GM19455 (cell line): ENCODE results near the gene RNF187.

ENCODE experiments used
- ATAC-seq: cut with Tn5 transposase; IDR thresholded peaks from one replicate; pipeline ENCODE4 v1.9.1; 2021; ENCODE audit not compliant: unreplicated experiment

Gene RNF187

DNA sequence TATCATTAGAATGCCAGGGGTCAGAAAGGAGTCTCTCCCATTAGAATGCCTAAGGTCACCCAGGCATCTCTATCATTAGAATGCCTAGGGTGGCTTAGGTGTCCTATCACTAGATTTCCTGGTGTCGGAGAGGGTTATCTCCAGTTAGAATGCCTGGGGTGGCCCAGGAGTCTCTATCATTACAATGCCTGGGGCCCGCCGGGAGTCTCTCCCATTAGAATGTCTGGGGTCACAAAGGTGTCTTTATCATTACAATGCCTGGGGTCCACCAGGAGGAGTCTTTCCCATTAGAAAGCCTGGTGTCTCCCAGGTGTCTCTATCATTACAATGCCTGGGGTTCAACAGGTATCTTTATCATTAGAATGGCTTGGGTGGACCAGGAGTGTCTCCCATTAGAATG lies 56.2 kb downstream of the RNF187 start:
- ATAC-seq, result no peak

DNA sequence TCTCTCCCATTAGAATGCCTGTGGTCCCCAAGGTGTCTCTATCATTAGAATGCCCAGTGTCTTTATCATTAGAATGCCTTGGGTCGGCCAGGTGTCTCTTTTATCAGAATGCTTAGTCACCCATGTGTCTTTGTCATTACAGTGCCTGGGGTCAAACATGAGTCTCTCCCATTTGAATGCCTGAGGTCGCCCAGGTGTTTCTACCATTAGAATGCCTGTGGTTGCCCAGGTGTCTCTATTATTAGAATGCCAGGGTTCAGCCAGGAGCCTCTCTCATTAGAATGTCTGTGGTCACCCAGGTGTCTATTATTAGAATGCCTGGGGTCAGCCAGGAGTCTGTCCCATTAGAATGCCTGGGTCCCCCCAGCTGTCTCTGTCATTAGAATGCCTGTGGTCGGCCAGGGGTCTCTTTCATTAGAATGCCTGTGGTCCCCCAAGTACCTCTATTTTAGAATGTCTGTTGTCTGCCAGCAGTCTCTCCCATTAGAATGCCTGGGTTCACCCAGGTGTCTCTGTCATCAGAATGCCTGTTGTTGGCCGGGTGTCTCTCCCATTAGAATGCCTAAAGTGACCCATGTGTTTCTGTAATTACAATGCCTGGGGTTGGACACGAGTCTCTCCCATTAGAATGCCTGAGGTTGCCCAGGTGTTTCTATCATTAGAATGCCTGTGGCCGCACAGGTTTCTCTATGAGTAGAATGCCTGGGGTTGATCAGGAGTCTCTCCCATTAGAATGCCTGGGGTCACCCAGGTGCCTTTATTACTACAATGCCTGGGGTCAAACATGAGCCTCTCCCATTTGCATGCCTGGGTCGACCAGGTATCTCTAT lies 57.1 kb downstream of the RNF187 start:
- no peak for ATAC-seq

DNA sequence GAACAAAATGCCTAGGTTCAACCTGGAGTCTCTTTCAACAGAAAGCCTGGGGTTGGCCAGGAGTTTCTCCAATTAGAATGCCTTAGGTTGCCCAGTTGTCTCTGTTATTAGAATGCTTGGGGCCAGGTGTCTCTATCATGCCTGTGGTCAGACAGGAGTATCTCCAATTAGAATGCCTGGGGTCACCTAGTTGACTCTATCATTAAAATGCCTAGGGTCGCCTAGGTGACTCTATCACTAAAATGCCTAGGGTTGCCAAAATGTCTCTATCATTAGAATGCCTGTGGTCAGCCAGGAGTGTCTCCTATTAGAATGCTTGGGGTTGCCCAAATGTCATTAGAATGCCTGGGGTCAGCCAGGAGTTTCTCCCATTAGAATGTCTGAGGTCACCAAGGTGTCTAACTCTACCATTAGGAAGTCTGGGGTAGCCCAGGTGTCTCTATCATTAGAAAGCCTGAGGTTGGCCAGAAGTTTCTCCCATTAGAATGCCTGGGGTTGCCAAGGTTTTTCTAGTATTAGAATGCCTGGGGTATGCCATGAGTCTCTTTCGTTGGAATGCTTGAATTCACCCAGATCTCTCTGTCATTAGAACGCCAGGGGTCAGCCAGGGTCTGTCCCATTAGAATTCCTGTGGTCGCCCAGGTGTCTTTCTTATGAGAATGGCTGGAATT lies 57.9 kb downstream of the RNF187 start:
- ATAC-seq, result no peak
